GM21717 (cell line): ENCODE measurements around the gene ZDHHC8.

Experiments used
- ATAC-seq: cut with Tn5 transposase; IDR thresholded peaks from one replicate; pipeline ENCODE4 v1.9.1; 2021; ENCODE audit warnings: mild to moderate bottlenecking, moderate library complexity; ENCODE audit not compliant: unreplicated experiment

The ZDHHC8 gene

GRCh38 chr22:20096574-20097420 lies 34.8 kb upstream of the ZDHHC8 start:
- no peak for ATAC-seq

GRCh38 chr22:20099099-20099711 lies 32.4 kb upstream of the ZDHHC8 start:
- no peak for ATAC-seq

- no peak for ATAC-seq
These were observed 30.0 kb upstream of the ZDHHC8 start for GRCh38 chr22:20101638-20102037.

GRCh38 chr22:20102203-20102780 lies 29.3 kb upstream of the ZDHHC8 start:
- ATAC-seq, result no peak

- ATAC-seq, result no peak
These were observed 26.0 kb upstream of the ZDHHC8 start for GRCh38 chr22:20105456-20106204.

GRCh38 chr22:20106205-20106848 lies 25.3 kb upstream of the ZDHHC8 start:
- ATAC-seq, result no peak

GRCh38 chr22:20106849-20107237 lies 24.8 kb upstream of the ZDHHC8 start:
- no peak for ATAC-seq

- ATAC-seq, result no peak
These were observed 24.1 kb upstream of the ZDHHC8 start for GRCh38 chr22:20107471-20107901.

GRCh38 chr22:20107951-20108756 lies 23.4 kb upstream of the ZDHHC8 start:
- ATAC-seq, result no peak

- ATAC-seq, result no peak
These were observed 22.8 kb upstream of the ZDHHC8 start for GRCh38 chr22:20108757-20109230.

- ATAC-seq, result no peak
These were observed 21.9 kb upstream of the ZDHHC8 start for GRCh38 chr22:20109411-20110358.

GRCh38 chr22:20110359-20110985 lies 21.1 kb upstream of the ZDHHC8 start:
- ATAC-seq, result no peak

- ATAC-seq, result no peak
These were observed 20.4 kb upstream of the ZDHHC8 start for GRCh38 chr22:20111045-20111688.

GRCh38 chr22:20111689-20112622 lies 19.6 kb upstream of the ZDHHC8 start:
- no peak for ATAC-seq

GRCh38 chr22:20112623-20113511 lies 18.7 kb upstream of the ZDHHC8 start:
- no peak for ATAC-seq
